ENCODE measurements around the gene BDH1.

GRCh38 chr3:197550489-197550888, 5.3 kb downstream of the BDH1 start:
- TF ChIP-seq POLR2A (IDR thresholded peaks at IDR 0.05) (no peak), CTCF (IDR thresholded peaks at IDR 0.05) (no peak)

All from upper lobe of left lung (tissue), 4 donors.